ENCODE data around the gene KDM1B. TPM values are rescaled to one million over a fixed set of nuclear protein-coding genes. Genes with fewer than 3 reads are reported as not detected.

Gene KDM1B
- total and polyA plus RNA-seq, 2 experiments from 2014 or later = 3.8 to 9.0 TPM

GRCh38 chr6:18141805-18142590 lies 13.2 kb upstream of the KDM1B start (continued):
- TF ChIP-seq REST (IDR thresholded peaks at IDR 0.05; ENCODE audit: unreplicated experiment) (no peak), CTCF (conservative IDR thresholded peaks at IDR 0.05; ENCODE audit: low read depth in 2 of 2) (no peak), JUNB (IDR thresholded peaks at IDR 0.05; ENCODE audit: unreplicated experiment) (no peak), ETS1 (IDR thresholded peaks at IDR 0.05) (no peak), CREB1 (CRISPR knock-in tag; IDR thresholded peaks at IDR 0.05; ENCODE audit: low read depth) (no peak), NANOG (IDR thresholded peaks at IDR 0.05; ENCODE audit: borderline replicate concordance) (no peak), ZNF114 (CRISPR knock-in tag; IDR thresholded peaks at IDR 0.05) (no peak), POLR2AphosphoS5 (IDR thresholded peaks at IDR 0.05; ENCODE audit: low read depth) (no peak), STAT1 (IDR thresholded peaks at IDR 0.05; ENCODE audit: unreplicated experiment) (no peak), EZH2 (IDR thresholded peaks at IDR 0.05; ENCODE audit: low read depth, unreplicated experiment) (no peak)

- H4K20me1 ChIP-seq (replicated peaks; ENCODE audit: insufficient read depth) = no peaks in the 10 kb centered on the region
- no peaks in the 10 kb centered on the region for H3F3A ChIP-seq (replicated peaks; ENCODE audit: low read depth)
- H3K4me1 Mint-ChIP-seq = peaks cover 5% of the 10 kb centered on the region; the same call in 2 of the 3 replicates
- H3K36me3 ChIP-seq (ENCODE audit: insufficient read depth) = peaks cover 21% of the 10 kb centered on the region
- H3K9me3 Mint-ChIP-seq = no peaks in the 10 kb centered on the region
- peaks cover 36% of the 10 kb centered on the region for H3K36me3 Mint-ChIP-seq (ENCODE audit: low read depth)
- no peaks in the 10 kb centered on the region for H3K79me2 ChIP-seq (replicated peaks; ENCODE audit: insufficient read depth)
- no peak overlapping the region for H2AFZ ChIP-seq
- H3K4me3 Mint-ChIP-seq = no peak overlapping the region
- no peak overlapping the region for H3K27ac Mint-ChIP-seq
- no peaks in the 10 kb centered on the region for H3K4me1 ChIP-seq (ENCODE audit: insufficient read depth)
- H3K9me2 ChIP-seq (ENCODE audit: insufficient read depth) = no peaks in the 10 kb centered on the region
- no peak overlapping the region for H3K4me3 ChIP-seq
- no peaks in the 10 kb centered on the region for H3K27me3 ChIP-seq (ENCODE audit: insufficient read depth)
- H3K27me3 Mint-ChIP-seq (ENCODE audit: insufficient read depth, low read depth, poor library complexity) = no peaks in the 10 kb centered on the region
- no peak overlapping the region for H3K27ac ChIP-seq (ENCODE audit: low read depth)
- H3K4me2 ChIP-seq = no peak overlapping the region
- ATAC-seq (no peak), DNase-seq (ENCODE audit: low spot score) (no peak)
- TF ChIP-seq EZH2phosphoT487 (IDR thresholded peaks at IDR 0.05; ENCODE audit: unreplicated experiment) (no peak), NANOG (IDR thresholded peaks at IDR 0.05; ENCODE audit: borderline replicate concordance) (no peak), ZNF114 (CRISPR knock-in tag; IDR thresholded peaks at IDR 0.05) (no peak), ZNF462 (CRISPR knock-in tag; IDR thresholded peaks at IDR 0.05) (no peak)
Observed at GRCh38 chr6:18142591-18142861, 12.7 kb upstream of the KDM1B start.

Measured in GM23338 (cell line).